Measurements from ENCODE around the gene FAM216B. TPM values are rescaled to one million over a fixed set of nuclear protein-coding genes. Genes with fewer than 3 reads are reported as not detected.
"Not testable (repeated sequence)": the region's sequence is repeated elsewhere in the genome, so short reads cannot be mapped to it uniquely, and the experiment has no call there.

FAM216B gene
- total RNA-seq, 1 donor from 2014 or later, result not detected

DNA sequence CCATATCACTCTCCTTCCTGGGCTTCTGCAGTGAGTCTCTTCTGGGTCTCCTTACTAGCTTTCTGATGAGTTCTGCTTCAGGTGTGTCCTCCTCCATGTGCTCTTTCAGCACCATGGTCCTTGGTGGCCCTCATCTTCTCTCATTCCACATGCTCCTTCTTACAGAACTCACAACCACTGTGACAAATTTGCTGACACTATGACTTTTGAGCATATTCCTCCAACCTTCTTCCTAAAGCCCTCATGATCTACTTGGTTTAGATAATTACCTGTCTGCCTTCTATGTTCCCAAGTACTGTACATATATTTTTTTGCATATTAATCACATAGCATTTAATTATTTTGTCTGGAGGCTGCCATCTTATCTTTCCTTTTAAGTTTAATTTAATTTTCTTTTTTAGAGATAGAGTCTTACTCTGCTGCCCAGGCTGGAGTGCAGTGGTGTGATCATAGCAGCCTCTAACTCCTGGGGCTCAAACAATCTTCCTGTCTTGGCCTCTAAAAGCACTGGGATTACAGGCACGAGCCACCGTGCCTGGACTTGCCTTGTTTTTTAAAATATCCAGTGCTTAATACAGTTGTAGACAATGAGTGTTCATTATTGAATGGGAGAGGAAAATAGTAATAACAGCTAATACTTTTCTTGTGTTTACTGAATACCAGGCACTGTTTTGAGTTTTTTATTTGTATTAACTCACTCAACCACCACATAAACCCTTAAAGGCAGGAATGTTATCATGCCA, 23.5 kb upstream of the FAM216B start:
- no peak for TF ChIP-seq CTCF (conservative IDR thresholded peaks at IDR 0.05; ENCODE audit: low read depth, low read length)
- no peak for DNase-seq (ENCODE audit: low read depth)
- H3K4me3 ChIP-seq (ENCODE audit: low read depth, low read length), result no peak overlapping the region

- DNase-seq (ENCODE audit: low read depth), result no peak
- TF ChIP-seq CTCF (conservative IDR thresholded peaks at IDR 0.05; ENCODE audit: low read depth, low read length), result no peak
- no peak overlapping the region for H3K4me3 ChIP-seq (ENCODE audit: low read depth, low read length)
These were observed 22.9 kb upstream of the FAM216B start for GRCh38 chr13:42758515-42758914.

GRCh38 chr13:42760951-42761350, 20.4 kb upstream of the FAM216B start:
- no peak for TF ChIP-seq CTCF (conservative IDR thresholded peaks at IDR 0.05; ENCODE audit: low read depth, low read length)
- no peak for DNase-seq (ENCODE audit: low read depth)
- H3K4me3 ChIP-seq (ENCODE audit: low read depth, low read length), result no peak overlapping the region

DNA sequence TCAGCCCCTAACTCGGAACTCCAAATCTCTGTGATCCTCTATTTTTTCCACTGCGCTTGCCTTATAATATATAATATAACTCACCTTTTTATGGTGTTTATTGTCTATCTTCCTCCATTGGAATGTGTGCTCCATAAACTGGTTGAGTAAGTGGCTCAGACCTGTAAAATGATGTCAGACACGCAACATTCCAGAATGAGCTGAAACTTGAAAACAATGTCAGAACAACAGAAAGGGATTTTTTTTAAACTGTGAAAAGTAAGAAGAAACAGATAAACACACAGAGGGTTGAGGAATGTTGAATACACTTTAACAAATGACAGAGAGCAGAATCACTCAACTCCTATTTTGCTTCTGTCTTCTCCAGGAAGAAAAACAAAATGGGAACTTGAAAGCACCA, 19.1 kb upstream of the FAM216B start:
- no peak overlapping the region for H3K4me3 ChIP-seq (ENCODE audit: low read depth, low read length)
- no peak for DNase-seq (ENCODE audit: low read depth)
- no peak for TF ChIP-seq CTCF (conservative IDR thresholded peaks at IDR 0.05; ENCODE audit: low read depth, low read length)

DNA sequence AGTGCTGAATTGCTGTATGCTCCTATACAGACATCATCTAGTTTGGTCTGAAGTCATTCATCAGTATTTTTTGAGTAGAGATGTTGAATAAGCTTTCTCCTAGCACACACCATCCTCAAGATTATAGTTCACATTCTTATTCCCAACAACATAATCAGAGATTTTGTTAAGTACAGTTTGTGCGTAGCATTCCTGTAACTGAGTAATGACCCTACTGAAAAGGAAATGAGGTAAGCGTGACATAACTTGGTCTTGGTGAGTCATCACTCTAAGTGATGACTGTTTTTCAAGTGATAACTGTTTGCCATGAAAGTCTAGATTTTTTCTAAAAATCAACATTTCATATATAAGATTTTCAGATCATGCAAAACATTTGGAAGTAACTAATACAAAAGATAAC, 18.5 kb upstream of the FAM216B start:
- no peak for DNase-seq (ENCODE audit: low read depth)
- TF ChIP-seq CTCF (conservative IDR thresholded peaks at IDR 0.05; ENCODE audit: low read depth, low read length), result no peak
- no peak overlapping the region for H3K4me3 ChIP-seq (ENCODE audit: low read depth, low read length)

- TF ChIP-seq CTCF (conservative IDR thresholded peaks at IDR 0.05; ENCODE audit: low read depth, low read length), result no peak
- no peak for DNase-seq (ENCODE audit: low read depth)
These were observed 15.4 kb upstream of the FAM216B start for GRCh38 chr13:42766016-42766415.

GRCh38 chr13:42769650-42770049, 11.7 kb upstream of the FAM216B start:
- no peak overlapping the region for H3K4me3 ChIP-seq (ENCODE audit: low read depth, low read length)
- no peak for DNase-seq (ENCODE audit: low read depth)
- no peak for TF ChIP-seq CTCF (conservative IDR thresholded peaks at IDR 0.05; ENCODE audit: low read depth, low read length)

More at GRCh38 chr13:42766016-42766415, 15.4 kb upstream of the FAM216B start:
- H3K4me3 ChIP-seq (ENCODE audit: low read depth, low read length), result no peak overlapping the region

- H3K4me3 ChIP-seq (ENCODE audit: low read depth, low read length); DNase-seq (ENCODE audit: low read depth): not testable (repeated sequence)
These were observed 4.8 kb upstream of the FAM216B start for GRCh38 chr13:42776558-42776957.

Data from epithelial cell of proximal tubule (primary cell).